Hepatocyte (in vitro differentiated cells): ENCODE results near the gene VPS4B.
"Not testable (repeated sequence)": the region's sequence is repeated elsewhere in the genome, so short reads cannot be mapped to it uniquely, and the experiment has no call there.

ENCODE experiments used
- EZH2 ChIP-seq: fragments of 200-600 bp; sonication (generic); IDR thresholded peaks from 2 replicates; pipeline ENCODE4 v1.6.1; 2016; ENCODE audit warnings: antibody characterized with exemption, mild to moderate bottlenecking, borderline replicate concordance
- TF ChIP-seq, protein P1 (sequence below): fragments of 200-600 bp; sonication (generic); IDR thresholded peaks from 2 replicates; pipeline ENCODE4 v1.5.1; 2016; ENCODE audit warnings: antibody characterized with exemption, mild to moderate bottlenecking; ENCODE audit not compliant: poor library complexity

DNA sequence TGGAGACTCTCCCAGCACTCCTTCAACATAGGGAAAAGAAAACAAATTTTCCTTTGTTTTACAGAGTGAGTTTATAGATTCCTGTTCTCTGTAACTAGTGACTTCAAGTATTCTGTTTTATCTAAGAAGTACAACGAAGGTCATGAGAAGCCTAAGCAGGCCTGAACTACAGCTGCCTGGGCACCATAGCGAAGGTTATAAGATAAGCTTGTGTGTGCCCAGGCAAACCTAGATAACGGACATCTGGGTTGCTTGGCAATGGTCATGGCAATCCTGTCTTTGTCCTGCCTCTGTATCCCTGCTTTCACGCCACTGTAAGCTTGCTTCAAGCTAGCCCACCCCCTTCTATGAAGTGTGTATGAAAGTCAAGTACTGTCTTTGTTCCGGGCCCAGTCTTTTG is 30.5 kb upstream of the VPS4B start:
- TF ChIP-seq, protein P1, sequence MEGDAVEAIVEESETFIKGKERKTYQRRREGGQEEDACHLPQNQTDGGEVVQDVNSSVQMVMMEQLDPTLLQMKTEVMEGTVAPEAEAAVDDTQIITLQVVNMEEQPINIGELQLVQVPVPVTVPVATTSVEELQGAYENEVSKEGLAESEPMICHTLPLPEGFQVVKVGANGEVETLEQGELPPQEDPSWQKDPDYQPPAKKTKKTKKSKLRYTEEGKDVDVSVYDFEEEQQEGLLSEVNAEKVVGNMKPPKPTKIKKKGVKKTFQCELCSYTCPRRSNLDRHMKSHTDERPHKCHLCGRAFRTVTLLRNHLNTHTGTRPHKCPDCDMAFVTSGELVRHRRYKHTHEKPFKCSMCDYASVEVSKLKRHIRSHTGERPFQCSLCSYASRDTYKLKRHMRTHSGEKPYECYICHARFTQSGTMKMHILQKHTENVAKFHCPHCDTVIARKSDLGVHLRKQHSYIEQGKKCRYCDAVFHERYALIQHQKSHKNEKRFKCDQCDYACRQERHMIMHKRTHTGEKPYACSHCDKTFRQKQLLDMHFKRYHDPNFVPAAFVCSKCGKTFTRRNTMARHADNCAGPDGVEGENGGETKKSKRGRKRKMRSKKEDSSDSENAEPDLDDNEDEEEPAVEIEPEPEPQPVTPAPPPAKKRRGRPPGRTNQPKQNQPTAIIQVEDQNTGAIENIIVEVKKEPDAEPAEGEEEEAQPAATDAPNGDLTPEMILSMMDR: not testable (repeated sequence)
- not testable (repeated sequence) for TF ChIP-seq EZH2
